ENCODE results near the gene ROR1. TPM values are rescaled to one million over a fixed set of nuclear protein-coding genes. Genes with fewer than 3 reads are reported as not detected.

The ROR1 gene
- total RNA-seq, 4 donors from 2014 or later: 5.1 to 7.3 (median 6.5) TPM

GRCh38 chr1:64196074-64196870, 422.5 kb downstream of the ROR1 start:
- H3K27me3 ChIP-seq: no peaks in the 10 kb centered on the region
- H3K4me3 ChIP-seq: no peak overlapping the region
- no peaks in the 10 kb centered on the region for H3K9me3 ChIP-seq
- intact Hi-C loops (cut with DNase I): no loop called here
- TF ChIP-seq, protein P1, sequence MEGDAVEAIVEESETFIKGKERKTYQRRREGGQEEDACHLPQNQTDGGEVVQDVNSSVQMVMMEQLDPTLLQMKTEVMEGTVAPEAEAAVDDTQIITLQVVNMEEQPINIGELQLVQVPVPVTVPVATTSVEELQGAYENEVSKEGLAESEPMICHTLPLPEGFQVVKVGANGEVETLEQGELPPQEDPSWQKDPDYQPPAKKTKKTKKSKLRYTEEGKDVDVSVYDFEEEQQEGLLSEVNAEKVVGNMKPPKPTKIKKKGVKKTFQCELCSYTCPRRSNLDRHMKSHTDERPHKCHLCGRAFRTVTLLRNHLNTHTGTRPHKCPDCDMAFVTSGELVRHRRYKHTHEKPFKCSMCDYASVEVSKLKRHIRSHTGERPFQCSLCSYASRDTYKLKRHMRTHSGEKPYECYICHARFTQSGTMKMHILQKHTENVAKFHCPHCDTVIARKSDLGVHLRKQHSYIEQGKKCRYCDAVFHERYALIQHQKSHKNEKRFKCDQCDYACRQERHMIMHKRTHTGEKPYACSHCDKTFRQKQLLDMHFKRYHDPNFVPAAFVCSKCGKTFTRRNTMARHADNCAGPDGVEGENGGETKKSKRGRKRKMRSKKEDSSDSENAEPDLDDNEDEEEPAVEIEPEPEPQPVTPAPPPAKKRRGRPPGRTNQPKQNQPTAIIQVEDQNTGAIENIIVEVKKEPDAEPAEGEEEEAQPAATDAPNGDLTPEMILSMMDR (IDR thresholded peaks at IDR 0.05): no peak
- TF ChIP-seq POLR2AphosphoS5 (IDR thresholded peaks at IDR 0.05): no peak
- no peaks in the 10 kb centered on the region for H3K4me1 ChIP-seq
- DNase-seq (ENCODE audit: extremely low spot score): no peak
- no peaks in the 10 kb centered on the region for H3K36me3 ChIP-seq
- 78% methylated on average over 7 of the region's 8 CpGs for WGBS
- H3K27ac ChIP-seq (replicated peaks in 1 of 4): no peak overlapping the region

- no peaks in the 10 kb centered on the region for H3K27me3 ChIP-seq
- no peaks in the 10 kb centered on the region for H3K36me3 ChIP-seq
- H3K4me3 ChIP-seq: no peak overlapping the region
- 93% methylated on average over 3 of the region's 3 CpGs for WGBS
- no peaks in the 10 kb centered on the region for H3K4me1 ChIP-seq
- no peak for DNase-seq (ENCODE audit: extremely low spot score)
- no peak overlapping the region for H3K27ac ChIP-seq (replicated peaks in 1 of 4)
- intact Hi-C loops (cut with DNase I): no loop called here
- no peak for TF ChIP-seq POLR2A (IDR thresholded peaks at IDR 0.05; ENCODE audit: low read depth)
- TF ChIP-seq EP300 (IDR thresholded peaks at IDR 0.05): no peak
- TF ChIP-seq POLR2AphosphoS5 (IDR thresholded peaks at IDR 0.05): no peak
- TF ChIP-seq, protein P1 (IDR thresholded peaks at IDR 0.05): no peak
- H3K9me3 ChIP-seq: no peaks in the 10 kb centered on the region
Observed at GRCh38 chr1:64197076-64197475, 423.3 kb downstream of the ROR1 start.

DNA sequence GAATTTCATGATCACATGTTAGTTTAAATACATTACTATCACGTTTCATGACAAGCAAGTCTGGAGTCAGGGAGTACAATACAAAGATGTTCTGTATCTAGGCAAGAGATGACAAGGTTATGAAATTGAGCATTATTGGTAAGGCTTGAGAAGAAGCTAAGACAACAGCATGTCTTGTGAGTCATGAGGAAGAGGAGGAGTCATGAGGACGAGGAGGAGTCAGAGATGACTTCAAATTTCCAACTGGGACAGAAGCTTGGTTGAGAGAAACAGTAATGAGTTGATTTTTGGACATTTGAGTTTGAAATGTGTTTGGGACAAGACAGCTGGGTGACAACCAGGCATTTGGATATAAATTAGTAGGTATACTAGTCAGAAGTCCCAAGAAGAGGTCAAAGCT, 425.3 kb downstream of the ROR1 start:
- TF ChIP-seq POLR2A (IDR thresholded peaks at IDR 0.05; ENCODE audit: low read depth): no peak
- no peak for TF ChIP-seq POLR2AphosphoS5 (IDR thresholded peaks at IDR 0.05)
- TF ChIP-seq, protein P1 (IDR thresholded peaks at IDR 0.05): no peak
- 83% methylated on average over 2 of the region's 2 CpGs for WGBS
- intact Hi-C loops (cut with DNase I): no loop called here
- H3K27me3 ChIP-seq: no peaks in the 10 kb centered on the region
- DNase-seq (ENCODE audit: extremely low spot score): no peak
- H3K4me1 ChIP-seq: no peaks in the 10 kb centered on the region
- H3K4me3 ChIP-seq: no peak overlapping the region
- H3K36me3 ChIP-seq: no peaks in the 10 kb centered on the region
- H3K9me3 ChIP-seq: no peaks in the 10 kb centered on the region
- no peak overlapping the region for H3K27ac ChIP-seq (replicated peaks in 1 of 4)

- Histone ChIP-seq H3K4me3 (no peak overlapping the region), H3K4me1 (no peaks in the 10 kb centered on the region), H3K27me3 (peaks cover 0 to 7% (median 0%) of the 10 kb centered on the region in 4 donors), H3K9me3 (no peaks in the 10 kb centered on the region), H3K27ac (replicated peaks in 1 of 4) (no peak overlapping the region), H3K36me3 (no peaks in the 10 kb centered on the region)
- 96% methylated on average over 1 of the region's 1 CpG for WGBS
- no peak for DNase-seq (ENCODE audit: extremely low spot score)
- TF ChIP-seq EP300 (IDR thresholded peaks at IDR 0.05) (no peak), POLR2AphosphoS5 (IDR thresholded peaks at IDR 0.05) (no peak), POLR2A (IDR thresholded peaks at IDR 0.05; ENCODE audit: low read depth) (no peak)
- TF ChIP-seq, protein P1 (IDR thresholded peaks at IDR 0.05): no peak
- intact Hi-C loops (cut with DNase I): no loop called here
Observed at GRCh38 chr1:64200064-64200463, 426.2 kb downstream of the ROR1 start.

GRCh38 chr1:64203420-64203819, 429.6 kb downstream of the ROR1 start, which contains the start of gene UBE2U:
TSS of gene UBE2U (plus strand) at chr1:64203623. CDS start at chr1:64204051, 428 bp downstream.
- intact Hi-C loops (cut with DNase I): no loop called here
- no peak for TF ChIP-seq POLR2AphosphoS5 (IDR thresholded peaks at IDR 0.05)
- TF ChIP-seq, protein P1 (IDR thresholded peaks at IDR 0.05): no peak
- no peak for TF ChIP-seq POLR2A (IDR thresholded peaks at IDR 0.05; ENCODE audit: low read depth)
- TF ChIP-seq EP300 (IDR thresholded peaks at IDR 0.05): no peak

More at GRCh38 chr1:64203420-64203819, 429.6 kb downstream of the ROR1 start, which contains the start of gene UBE2U:
- 98% methylated on average over 23 of the region's 23 CpGs for WGBS
- Histone ChIP-seq H3K27ac (replicated peaks in 1 of 4) (no peak within 1 kb of the TSS), H3K27me3 (peaks cover 0 to 13% (median 0%) of the 10 kb centered on the region in 4 donors), H3K4me1 (no peaks in the 10 kb centered on the region), H3K9me3 (no peaks in the 10 kb centered on the region), H3K36me3 (no peaks in the 10 kb centered on the region), H3K4me3 (no peak within 1 kb of the TSS)
- no peak for DNase-seq (ENCODE audit: extremely low spot score)
